Activated CD4-positive, CD25-positive, alpha-beta regulatory T cell treated with anti-CD3 and anti-CD28 coated beads, Interleukin-2, amount 50 U/mL, for 72 hours (primary cell): ENCODE measurements around the gene KRTAP2-2.
"Not testable (repeated sequence)": the region's sequence is repeated elsewhere in the genome, so short reads cannot be mapped to it uniquely, and the experiment has no call there.

Experiments
- DNase-seq: peaks from one replicate; pipeline ENCODE4 v3.0.0; 2021

The KRTAP2-2 gene

GRCh38 chr17:41064301-41064700, 9.3 kb upstream of the KRTAP2-2 start:
- DNase-seq, result no peak

GRCh38 chr17:41063449-41063848, 8.4 kb upstream of the KRTAP2-2 start:
- no peak for DNase-seq

- DNase-seq, result no peak
Measured at GRCh38 chr17:41061964-41062363, 6.9 kb upstream of the KRTAP2-2 start.

DNA sequence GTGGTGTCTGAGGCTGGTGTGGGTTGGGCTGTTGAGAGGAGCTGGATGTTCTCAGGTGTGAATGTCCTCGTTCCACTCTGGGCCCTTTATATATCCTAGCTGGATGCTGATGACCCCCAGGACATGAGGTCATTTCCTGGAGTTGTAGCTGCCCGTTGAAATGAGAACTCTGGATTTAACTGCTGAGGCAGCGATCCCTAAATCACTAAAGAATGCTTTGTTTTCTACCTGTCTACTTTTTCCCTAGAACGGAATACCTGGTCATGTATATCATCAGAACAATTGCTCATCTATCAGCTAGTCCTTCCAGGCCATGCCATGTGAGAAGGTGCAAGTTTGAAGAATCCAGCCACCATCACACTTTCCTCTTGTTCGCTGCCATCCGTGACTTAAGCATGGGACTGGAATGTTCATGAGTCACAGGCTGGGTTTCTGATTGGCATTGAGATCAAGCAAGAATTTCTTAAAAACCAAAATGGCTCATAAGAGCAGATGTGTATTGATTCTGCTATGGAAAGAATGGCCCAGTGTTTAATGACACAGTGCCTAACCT, 5.1 kb upstream of the KRTAP2-2 start, which contains the start of gene KRTAP2-3:
Gene KRTAP2-3 (minus strand): TSS at position 63 of the 553 bp plus-strand sequence. CDS start 64 bp downstream, outside the sequence.
- DNase-seq, result no peak

- DNase-seq, result not testable (repeated sequence)
Measured at GRCh38 chr17:41059276-41060051, 4.4 kb upstream of the KRTAP2-2 start.

DNA sequence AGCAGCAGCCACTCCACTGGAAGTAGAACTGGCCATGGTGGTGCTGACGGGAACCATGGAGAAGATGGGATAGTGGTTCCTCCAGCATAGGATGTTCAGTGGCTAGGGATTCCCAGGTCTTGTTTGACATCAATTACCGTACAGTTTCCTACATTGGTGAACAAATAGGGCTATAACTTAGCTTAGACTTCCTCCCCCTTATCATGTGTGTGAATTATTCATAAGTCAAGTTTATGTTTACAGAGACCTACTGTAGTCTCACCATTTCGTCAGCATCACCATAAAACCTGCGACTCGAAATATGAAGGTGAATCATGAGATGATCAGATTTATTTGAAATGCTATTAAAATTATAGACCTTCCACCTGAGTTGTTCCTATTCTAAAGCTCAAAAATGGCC, 3.7 kb upstream of the KRTAP2-2 start:
- DNase-seq, result no peak

DNA sequence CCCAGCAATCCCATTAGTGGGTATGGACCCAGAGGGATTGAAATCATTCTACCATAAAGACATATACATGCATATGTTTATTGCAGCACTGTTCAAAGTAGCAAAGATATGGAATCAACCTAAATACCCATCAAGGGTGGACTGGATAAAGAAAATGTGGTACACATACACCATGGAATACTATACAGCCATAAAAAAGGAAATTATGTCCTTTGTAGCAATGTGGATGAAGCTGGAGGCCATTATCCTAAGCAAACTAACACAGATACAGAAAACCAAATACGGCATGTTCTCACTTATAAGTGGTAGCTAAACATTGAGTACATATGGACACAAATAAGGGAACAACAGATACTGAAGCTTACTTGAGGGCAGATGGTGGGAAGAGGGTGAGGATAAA, 2.5 kb upstream of the KRTAP2-2 start:
- no peak for DNase-seq

- DNase-seq, result not testable (repeated sequence)
Measured at GRCh38 chr17:41054556-41054955, 474 bp downstream of the KRTAP2-2 start.

GRCh38 chr17:41054025-41054424, 1.0 kb downstream of the KRTAP2-2 start:
- no peak for DNase-seq

- DNase-seq, result no peak
Measured at GRCh38 chr17:41052566-41052965, 2.5 kb downstream of the KRTAP2-2 start.

GRCh38 chr17:41049110-41049509, 5.9 kb downstream of the KRTAP2-2 start:
- no peak for DNase-seq

- no peak for DNase-seq
Measured at GRCh38 chr17:41048441-41048840, 6.6 kb downstream of the KRTAP2-2 start.

- DNase-seq, result not testable (repeated sequence)
Measured at GRCh38 chr17:41046735-41047465, 8.1 kb downstream of the KRTAP2-2 start, which contains the start of gene KRTAP2-1. KRTAP2-1 (minus strand) TSS chr17:41047316; CDS start chr17:41047267, 49 bp downstream.

DNA sequence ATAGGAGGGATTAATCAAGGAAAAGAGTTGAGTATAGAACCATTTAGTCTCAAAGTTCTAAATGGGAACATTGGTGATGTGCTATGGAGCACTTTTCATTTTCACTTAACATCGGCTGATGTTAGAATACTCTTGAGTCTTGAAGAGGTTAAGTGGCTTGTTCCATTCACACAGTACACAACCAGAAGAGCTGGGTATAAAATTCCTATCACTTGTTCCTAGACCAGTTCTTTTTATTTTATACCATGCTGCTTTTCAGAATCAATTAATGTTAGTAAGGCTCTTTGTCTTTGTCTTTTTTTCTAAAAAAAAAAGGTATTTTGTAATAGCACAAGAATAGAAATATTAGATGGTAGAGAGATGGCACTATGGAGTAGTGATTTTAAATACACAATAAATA, 12.1 kb downstream of the KRTAP2-2 start:
- no peak for DNase-seq

DNA sequence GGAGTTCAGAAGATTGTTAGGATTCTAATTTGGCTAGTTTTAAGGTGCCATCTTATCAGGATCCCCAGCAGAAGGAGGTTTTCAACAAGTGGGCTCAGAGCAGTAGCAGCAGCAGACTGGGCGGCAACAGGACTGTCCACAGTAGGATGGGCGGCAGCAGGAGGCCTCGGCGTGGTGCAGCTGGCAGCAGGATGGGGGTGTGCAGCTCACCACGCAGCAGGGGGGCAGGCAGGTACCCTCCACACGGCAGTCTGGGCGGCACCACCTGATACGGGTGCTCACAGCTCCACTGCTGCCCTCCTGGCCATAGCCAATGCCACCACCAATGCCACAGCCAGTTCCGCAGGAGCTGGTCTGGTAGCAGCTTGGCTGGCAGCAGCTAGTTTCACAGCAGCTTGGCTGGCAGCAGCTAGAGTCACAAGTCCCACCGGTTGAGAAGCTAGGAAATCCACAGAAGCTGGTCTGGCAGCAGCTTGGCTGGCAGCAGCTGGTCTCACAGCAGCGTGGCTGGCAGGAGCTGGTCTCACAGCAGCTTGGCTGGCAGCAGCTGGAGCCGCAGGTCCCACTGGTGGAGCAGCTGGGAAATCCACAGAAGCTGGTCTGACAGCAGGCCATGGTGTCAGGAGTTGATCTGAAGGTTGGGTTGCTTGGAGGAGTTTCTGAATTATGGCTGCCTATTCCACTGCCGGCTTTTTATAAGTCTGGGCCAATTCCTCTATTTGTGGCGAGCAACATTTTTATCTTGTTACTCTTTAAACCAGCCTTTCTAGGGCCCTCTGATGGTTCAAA, 14.1 kb downstream of the KRTAP2-2 start, which contains the start of gene KRTAP1-1:
Gene KRTAP1-1 (minus strand): TSS at position 668 of the 789 bp plus-strand sequence. CDS start 53 bp downstream, at position 615.
- not testable (repeated sequence) for DNase-seq

GRCh38 chr17:41037853-41038350, 17.1 kb downstream of the KRTAP2-2 start:
- no peak for DNase-seq

- DNase-seq, result not testable (repeated sequence)
Measured at GRCh38 chr17:41034346-41034935, 20.6 kb downstream of the KRTAP2-2 start, which contains the start of gene KRTAP1-3. KRTAP1-3 (minus strand) TSS chr17:41034874; CDS start chr17:41034821, 53 bp downstream.

- DNase-seq, result no peak
Measured at GRCh38 chr17:41029633-41030245, 25.3 kb downstream of the KRTAP2-2 start, which contains the start of gene KRTAP1-4. KRTAP1-4 (minus strand) TSS chr17:41030195; CDS start chr17:41030078, 117 bp downstream.

- DNase-seq, result no peak
Measured at GRCh38 chr17:41026715-41027471, 28.1 kb downstream of the KRTAP2-2 start, which contains the start of gene KRTAP1-5. KRTAP1-5 (minus strand) TSS chr17:41027208; CDS start chr17:41027155, 53 bp downstream.

- DNase-seq, result no peak
Measured at GRCh38 chr17:41024697-41025096, 30.3 kb downstream of the KRTAP2-2 start.
